Frontal cortex (tissue), 4 donors: ENCODE data around the gene ETS2. TPM values are rescaled to one million over a fixed set of nuclear protein-coding genes. Genes with fewer than 3 reads are reported as not detected.
A peak's percentile ranks its signal among the peaks of the same experiment; 100 is the strongest.

Experiments
- DNase-seq, 2 donors: peaks; one replicate each; pipeline ENCODE4 v3.0.0; 2012; ENCODE audit warnings: low spot score in 2 of 2
- FAIRE-seq: peaks from 2 replicates; lab custom pipeline; 2012; peaks lifted over from hg19 to GRCh38; lab: Jason Lieb, UNC
- total RNA-seq: library from RNA; depleted of rRNA; stranded (reverse); fragments of >200 nt; gene quantifications from one replicate; pipeline ENCODE4 v1.2.3, GENCODE V29; 2014
- donor health status: control.
- donor health status: control.
- donor health status: control.

Gene ETS2
- total RNA-seq, result 11.0 TPM

DNA sequence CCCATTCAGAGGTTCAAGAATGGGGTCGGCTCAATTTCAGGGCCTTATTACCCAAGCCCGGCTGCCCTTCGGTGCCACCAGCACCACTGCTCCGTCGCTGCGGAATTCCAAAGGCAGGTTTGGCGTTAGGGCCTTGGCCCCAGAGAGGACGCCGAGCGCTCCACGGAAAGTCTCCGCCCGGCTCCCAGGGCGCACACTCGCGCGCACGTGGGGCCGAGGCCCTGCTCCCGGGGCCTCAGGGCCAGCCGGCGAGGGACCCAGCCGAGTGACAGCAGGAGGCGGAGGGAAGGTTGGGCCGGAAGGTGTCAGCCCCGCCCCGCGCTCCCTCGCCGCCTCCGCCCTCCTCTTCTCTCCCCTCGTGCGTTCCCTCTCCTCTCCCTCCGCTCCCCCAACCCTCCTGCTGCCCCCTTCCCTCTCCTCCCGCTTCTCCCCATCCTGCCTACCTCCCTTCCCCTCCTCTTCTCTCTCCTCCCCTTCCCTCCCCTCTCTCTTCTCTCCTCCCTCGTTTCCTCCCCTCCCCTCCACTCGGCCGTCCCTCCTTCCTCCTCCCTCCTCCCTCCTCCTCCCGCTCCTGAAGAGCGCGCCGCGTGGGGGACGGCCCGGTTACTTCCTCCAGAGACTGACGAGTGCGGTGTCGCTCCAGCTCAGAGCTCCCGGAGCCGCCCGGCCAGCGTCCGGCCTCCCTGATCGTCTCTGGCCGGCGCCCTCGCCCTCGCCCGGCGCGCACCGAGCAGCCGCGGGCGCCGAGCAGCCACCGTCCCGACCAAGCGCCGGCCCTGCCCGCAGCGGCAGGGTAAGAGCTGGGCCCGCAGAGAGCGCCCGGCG lies at the start of gene ETS2:
TSS of gene ETS2 (plus strand) at position 602 of the 825 bp plus-strand sequence. CDS start 4,106 bp downstream, outside the sequence.
- no peak for FAIRE-seq

GRCh38 chr21:38756746-38757145 lies 49.0 kb upstream of the ETS2 start:
- FAIRE-seq, result no peak
- DNase-seq, result no peak

More for the DNA sequence above, at the start of gene ETS2:
- DNase-seq, result peak; percentile 78 to 81

DNA sequence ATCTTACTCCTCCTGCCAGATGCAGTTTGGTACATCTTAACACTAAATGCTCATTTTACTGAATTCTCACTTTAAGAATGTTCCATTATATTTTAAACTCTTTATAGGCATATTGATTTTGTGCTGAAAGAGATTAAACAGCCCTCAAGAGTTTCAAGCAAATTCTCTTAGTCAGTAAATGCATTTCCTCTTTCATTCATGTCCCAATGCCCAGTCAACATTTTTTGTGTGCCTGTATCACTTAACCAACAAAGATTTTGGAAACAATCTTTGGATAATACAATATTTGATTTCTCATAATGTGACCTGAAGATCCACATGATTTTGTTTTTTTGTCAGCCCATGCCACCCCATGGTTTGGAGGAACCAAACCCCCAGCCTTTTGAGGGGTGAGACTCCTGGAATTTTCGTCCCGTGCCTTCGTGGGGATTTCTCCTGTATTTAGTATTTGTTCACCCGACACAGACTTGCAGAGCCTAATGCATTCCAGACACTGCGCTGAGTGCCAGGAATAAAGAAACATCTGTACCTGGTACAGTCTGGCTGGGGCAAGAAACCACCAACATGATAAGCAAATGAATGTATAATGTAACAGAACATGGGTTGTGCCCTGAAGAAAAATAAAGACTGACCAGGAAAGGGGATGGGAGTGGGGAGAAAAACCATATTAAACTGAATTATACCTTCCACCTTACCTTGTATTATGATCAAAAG lies 47.1 kb upstream of the ETS2 start:
- DNase-seq, result no peak
- no peak for FAIRE-seq

GRCh38 chr21:38759413-38759812 lies 46.3 kb upstream of the ETS2 start:
- DNase-seq (no peak), FAIRE-seq (no peak)

DNA sequence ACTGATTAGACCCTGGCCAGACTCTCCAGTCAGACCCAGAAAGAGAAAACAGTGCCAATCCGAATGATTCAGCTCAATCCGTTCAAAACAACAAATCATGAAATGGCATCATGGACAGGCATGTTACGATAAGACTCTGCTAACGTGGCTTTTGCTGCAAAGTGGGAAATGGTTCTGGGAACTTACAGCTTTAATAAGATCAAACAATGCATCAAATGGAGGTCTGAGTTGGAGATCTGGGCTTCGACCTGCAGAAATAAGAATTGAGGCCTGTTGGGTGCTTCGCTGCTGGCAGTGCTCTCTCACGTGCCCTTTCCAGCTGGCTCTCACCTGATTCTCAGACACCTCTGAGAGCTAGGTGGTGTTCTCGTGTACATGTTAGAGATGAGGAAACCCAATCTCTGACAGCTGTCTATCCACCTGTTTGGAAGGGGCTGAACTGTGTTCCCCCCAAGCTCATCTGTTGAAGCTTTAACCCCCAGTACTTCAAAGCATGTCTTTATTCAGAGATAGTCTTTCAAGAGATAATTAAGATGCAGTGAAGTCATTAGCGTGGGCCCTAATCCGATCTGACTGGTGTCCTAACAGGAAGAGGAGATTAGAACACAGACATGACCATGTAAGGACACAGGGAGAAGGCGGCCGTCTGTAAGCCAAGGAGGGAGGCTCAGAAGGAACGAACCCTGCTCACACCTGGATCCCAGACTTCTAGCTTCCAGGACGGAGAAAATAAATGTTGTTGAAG lies 45.5 kb upstream of the ETS2 start:
- DNase-seq (no peak), FAIRE-seq (no peak)

DNA sequence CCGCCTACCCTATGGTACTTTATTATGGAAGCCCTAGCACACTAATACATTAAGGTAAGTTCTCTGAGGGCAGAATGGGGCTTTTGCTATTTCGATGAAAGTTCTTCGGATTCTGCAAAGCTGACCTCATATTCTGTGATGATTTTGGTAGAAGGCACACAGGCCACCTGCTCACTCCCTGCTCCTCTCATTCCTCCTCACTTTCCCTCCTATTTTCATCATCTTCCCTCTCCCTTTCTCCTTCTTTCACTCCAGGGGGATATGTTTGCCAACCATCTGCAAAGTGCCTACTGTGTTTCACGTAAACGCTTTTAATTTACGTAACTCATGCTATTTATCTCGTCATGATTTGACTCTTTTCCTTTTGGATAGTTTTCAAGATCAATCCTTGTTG lies 45.0 kb upstream of the ETS2 start:
- FAIRE-seq (no peak), DNase-seq (no peak)

DNA sequence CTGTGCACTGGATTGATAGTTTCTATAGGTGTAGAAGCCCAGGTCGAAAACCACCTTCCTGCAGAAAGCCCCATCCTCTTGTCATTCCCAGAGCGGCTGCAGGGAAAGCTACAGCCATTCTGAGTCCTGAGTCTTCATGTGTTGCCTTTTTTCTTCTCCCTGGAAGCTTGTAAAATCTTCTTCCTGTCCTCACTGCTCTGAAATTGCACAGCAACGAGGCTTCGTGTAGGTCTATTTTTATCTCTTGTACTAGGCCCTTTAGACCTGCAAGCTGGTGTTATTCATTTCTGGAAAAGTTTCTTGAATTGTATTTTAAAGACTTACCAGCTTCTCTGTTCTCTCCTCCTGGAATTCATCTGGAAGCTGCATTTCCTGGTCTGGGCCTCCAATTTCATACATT lies 44.2 kb upstream of the ETS2 start:
- DNase-seq (no peak), FAIRE-seq (no peak)

DNA sequence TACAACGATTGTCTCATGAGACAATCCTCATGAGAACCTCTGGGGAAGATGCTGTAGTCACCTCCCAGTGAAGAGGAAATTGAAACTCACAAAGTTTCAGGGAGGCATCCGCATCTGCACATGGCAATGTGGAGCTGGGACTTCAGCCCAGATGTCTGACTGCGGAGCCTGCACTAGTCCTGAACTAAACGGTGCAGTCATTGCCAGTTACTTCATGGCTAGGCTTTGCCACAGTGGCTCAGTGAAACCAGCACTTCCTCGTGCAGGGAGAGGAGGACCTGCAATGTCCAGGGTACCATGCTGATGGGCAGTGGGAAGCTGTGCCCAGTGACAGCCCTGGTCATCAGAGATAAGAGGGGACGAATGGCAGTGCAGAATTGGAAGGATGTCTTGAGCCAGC lies 40.7 kb upstream of the ETS2 start:
- FAIRE-seq (no peak), DNase-seq (no peak)

DNA sequence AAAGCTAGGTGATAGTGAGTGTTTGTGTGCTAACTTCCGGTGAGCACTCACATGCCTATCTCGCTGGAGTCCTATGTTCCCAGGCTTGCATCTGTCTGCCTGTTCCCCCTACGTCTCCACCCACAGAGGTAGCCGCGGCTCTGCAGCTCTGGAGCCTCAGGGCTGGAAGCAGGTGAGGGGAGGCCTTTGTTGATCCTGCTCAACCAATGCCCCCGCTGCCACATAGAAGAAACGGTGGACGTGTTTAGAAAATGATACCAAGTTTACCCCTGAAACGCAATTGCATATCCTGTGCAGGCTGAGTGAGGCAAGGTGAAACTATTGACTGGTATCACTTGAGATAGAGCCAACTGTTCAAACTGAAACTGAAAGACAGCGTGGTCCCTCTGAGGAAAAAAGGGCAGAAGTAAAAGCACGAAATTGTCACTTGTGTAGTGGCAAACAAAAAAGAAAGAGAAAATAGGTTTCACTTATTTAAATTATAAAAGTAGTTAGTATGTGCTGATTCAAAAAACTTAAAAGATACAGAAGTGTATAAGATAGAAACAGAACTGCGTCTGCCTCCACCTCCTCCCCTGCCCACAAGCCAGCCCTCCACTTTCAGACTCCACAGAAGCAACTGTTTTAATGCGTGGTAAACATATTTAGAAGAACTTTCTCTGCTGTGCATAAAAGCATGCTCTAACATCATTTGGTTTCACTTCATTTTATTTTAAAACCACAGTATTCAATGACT lies 38.6 kb upstream of the ETS2 start:
- DNase-seq (no peak), FAIRE-seq (no peak)

GRCh38 chr21:38768471-38769063 lies 37.2 kb upstream of the ETS2 start:
- DNase-seq (no peak), FAIRE-seq (no peak)

GRCh38 chr21:38769191-38769780 lies 36.4 kb upstream of the ETS2 start:
- FAIRE-seq (no peak), DNase-seq (no peak)

DNA sequence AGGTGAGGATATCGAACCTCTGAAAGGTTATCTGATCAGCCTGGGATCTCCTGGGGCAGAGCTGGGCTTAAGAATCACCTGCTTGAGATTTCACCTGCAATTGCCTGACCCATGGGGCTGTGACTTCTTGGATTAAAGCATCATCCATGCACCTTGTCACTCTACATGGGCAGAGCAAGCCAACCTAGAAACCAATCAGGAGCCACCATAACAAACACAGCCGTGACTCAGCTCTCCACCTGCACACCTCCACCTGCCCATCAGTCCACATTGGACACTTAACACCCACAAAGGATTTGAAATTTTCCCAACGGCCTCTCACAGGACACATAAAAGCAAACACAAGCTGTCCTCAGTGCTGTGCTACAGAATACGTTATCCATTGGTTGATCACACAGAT lies 35.1 kb upstream of the ETS2 start:
- DNase-seq (no peak), FAIRE-seq (no peak)

- no peak for DNase-seq
- no peak for FAIRE-seq
Measured at GRCh38 chr21:38771536-38771935, 34.2 kb upstream of the ETS2 start.

- DNase-seq (no peak), FAIRE-seq (no peak)
Measured at GRCh38 chr21:38772646-38773045, 33.1 kb upstream of the ETS2 start.

GRCh38 chr21:38773099-38774061 lies 32.3 kb upstream of the ETS2 start:
- no peak for FAIRE-seq

DNA sequence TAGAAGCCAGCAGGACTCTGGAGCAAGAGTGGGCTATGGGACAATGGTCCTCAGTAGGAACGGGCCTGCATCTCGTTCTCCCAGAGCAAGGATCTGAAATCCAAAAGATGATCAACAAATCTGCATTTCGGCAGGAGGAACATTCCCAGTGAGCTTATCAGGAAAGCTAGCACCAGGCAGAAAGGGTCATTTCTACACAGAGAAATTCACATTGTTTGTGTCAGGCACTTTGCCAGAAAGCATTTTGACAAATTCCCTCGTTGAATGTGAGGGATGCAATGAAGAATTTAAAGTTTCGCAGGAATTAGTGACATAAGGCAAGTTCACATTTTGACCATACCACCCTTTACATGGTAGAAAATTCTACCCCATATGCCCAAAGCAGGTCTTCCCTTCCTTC lies 31.6 kb upstream of the ETS2 start:
- FAIRE-seq (no peak), DNase-seq (no peak)

More at GRCh38 chr21:38773099-38774061, 32.3 kb upstream of the ETS2 start:
- no peak for DNase-seq

- FAIRE-seq, result no peak
- DNase-seq, result no peak
Measured at GRCh38 chr21:38774586-38775285, 31.0 kb upstream of the ETS2 start.
